Common myeloid progenitor, CD34-positive (primary cell): ENCODE results near the gene GALNT2.

ENCODE experiments used
- CTCF ChIA-PET: fragments of 350-600 bp; sonication (Branson Sonifier 250); formaldehyde crosslinking; loops from one replicate; lab custom pipeline; 2021; ENCODE audit warnings: antibody characterized with exemption; lab: Charles Lee
- POLR2A ChIA-PET: fragments of 350-600 bp; sonication (Branson Sonifier 250); formaldehyde crosslinking; loops from one replicate; lab custom pipeline; 2021; ENCODE audit warnings: antibody characterized with exemption; lab: Charles Lee
- DNase-seq, 3 donors: peaks; one replicate each; pipeline versions ENCODE4 v3.0.0 to v3.0.0-alpha.2; 2013
- H3K27ac ChIP-seq, 2 experiments: 1 replicate in 1 of 2; 2 replicates in 1 of 2; pipeline ENCODE4 v1.7.0; 2013; ENCODE audit warnings: inconsistent platforms in 2 of 2, low read length in 2 of 2, mild to moderate bottlenecking in 2 of 2, low read depth in 1 of 2, moderate library complexity in 1 of 2; ENCODE audit not compliant: severe bottlenecking in 2 of 2, insufficient read depth in 1 of 2, poor library complexity in 1 of 2
- H3K27me3 ChIP-seq, 5 experiments: replicated peaks in 2 of 5; 1 replicate in 3 of 5; 2 replicates in 2 of 5; pipeline versions ENCODE4 v1.6.1 to v1.7.0; 2013; ENCODE audit warnings: low read length in 4 of 5, mild to moderate bottlenecking in 2 of 5, moderate library complexity in 2 of 5, inconsistent platforms in 1 of 5; ENCODE audit not compliant: insufficient read depth in 5 of 5, control insufficient read depth in 4 of 5
- H3K36me3 ChIP-seq, 4 experiments: 1 replicate in 2 of 4; 2 replicates in 2 of 4; pipeline versions ENCODE4 v1.6.1 to v1.7.0; 2013; ENCODE audit warnings: low read length in 3 of 4, control low read depth in 1 of 4, mild to moderate bottlenecking in 1 of 4; ENCODE audit not compliant: control insufficient read depth in 4 of 4, insufficient read depth in 4 of 4
- H3K4me1 ChIP-seq, 4 experiments: 1 replicate in 3 of 4; 2 replicates in 1 of 4; pipeline versions ENCODE4 v1.6.1 to v1.7.1; 2013; ENCODE audit warnings: low read length in 3 of 4, mild to moderate bottlenecking in 3 of 4, control low read depth in 1 of 4, inconsistent platforms in 1 of 4, moderate library complexity in 1 of 4; ENCODE audit not compliant: control insufficient read depth in 4 of 4, insufficient read depth in 4 of 4; ENCODE audit errors: control extremely low read depth in 1 of 4
- H3K4me3 ChIP-seq, 7 experiments: 1 replicate in 4 of 7; 2 replicates in 3 of 7; pipeline versions ENCODE4 v1.5.1 to v1.7.0; 2013; ENCODE audit warnings: mild to moderate bottlenecking in 7 of 7, low read length in 6 of 7, moderate library complexity in 6 of 7, inconsistent platforms in 2 of 7, low read depth in 2 of 7, control low read depth in 1 of 7; ENCODE audit not compliant: insufficient read depth in 4 of 7, control insufficient read depth in 1 of 7; ENCODE audit errors: extremely low read depth in 1 of 7
- H3K9me3 ChIP-seq, 5 experiments: 1 replicate in 4 of 5; 2 replicates in 1 of 5; pipeline versions ENCODE4 v1.6.1 to v1.7.1; 2013; ENCODE audit warnings: low read length in 4 of 5, mild to moderate bottlenecking in 2 of 5, inconsistent platforms in 1 of 5, low read depth in 1 of 5, moderate library complexity in 1 of 5; ENCODE audit not compliant: control insufficient read depth in 4 of 5, insufficient read depth in 2 of 5; ENCODE audit errors: control extremely low read depth in 1 of 5
- WGBS: methylation state at CpG from one replicate; pipeline ENCODE4 v1.1.5; 2013; ENCODE audit not compliant: insufficient coverage; 5-methylcytosine and 5-hydroxymethylcytosine counted together

GALNT2 gene

DNA sequence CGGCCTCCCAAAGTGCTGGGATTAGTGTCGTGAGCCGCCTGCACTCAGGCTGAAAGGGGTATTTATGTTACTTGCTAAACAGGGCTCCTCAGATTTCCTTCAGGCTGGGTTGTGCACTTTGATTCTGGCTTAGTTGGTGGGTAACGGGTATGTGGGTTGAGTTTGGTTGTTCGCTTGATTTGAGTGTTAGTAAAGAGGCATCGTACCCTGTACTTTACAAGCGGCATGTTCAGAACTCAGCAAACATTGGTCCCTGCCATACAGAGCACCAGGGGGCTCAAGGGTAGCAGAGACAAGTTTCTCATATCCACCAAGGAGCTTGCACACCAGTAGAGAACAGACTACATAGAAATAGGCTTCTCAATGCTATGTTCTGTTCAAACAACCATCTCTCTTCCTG, 211.3 kb downstream of the GALNT2 start:
- ChIA-PET POLR2A (no interaction called here), CTCF (interaction anchor here (1.2 to 3.0 kb wide), 4 partner anchors 24 to 133 kb away, joined by 3 to 10 read pairs (median 4); no protein-coding TSS in a partner anchor)
- Histone ChIP-seq H3K27me3 (no peaks in the 10 kb centered on the region), H3K27ac (no peak overlapping the region), H3K4me3 (no peak overlapping the region), H3K9me3 (no peaks in the 10 kb centered on the region), H3K36me3 (peaks cover 0 to 45% (median 11%) of the 10 kb centered on the region in 4 experiments), H3K4me1 (peaks cover 20 to 87% (median 74%) of the 10 kb centered on the region in 4 experiments)
- DNase-seq = no peak
- 93% methylated on average over 6 of the region's 7 CpGs for WGBS

DNA sequence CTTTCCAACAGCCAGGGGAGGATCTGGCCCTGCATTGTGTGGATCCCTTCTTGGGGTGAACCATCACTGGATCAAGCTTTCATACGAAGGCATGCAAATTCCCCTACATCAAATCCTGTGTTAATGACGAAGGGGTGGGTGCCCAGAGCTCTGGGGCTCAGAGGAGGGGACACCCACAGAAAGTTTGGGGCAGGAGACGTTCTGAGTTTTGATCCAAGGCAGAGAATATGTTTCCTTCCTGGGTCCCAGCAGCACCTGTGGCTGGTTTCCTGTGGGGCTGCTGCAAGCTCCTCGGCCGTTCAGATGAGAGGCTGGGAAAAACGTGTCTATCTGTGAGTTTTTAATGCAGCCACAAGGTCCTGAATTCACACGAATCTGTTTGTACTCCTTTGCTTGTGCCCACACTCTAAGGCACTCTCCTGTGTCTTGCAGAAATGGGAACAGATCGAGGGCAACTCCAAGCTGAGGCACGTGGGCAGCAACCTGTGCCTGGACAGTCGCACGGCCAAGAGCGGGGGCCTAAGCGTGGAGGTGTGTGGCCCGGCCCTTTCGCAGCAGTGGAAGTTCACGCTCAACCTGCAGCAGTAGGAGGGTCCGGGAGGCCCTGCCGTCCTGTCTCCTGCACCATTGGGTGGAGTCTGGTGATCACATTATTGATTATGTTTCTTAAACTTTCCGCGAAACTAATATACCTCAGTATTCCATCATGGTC, 212.0 kb downstream of the GALNT2 start:
- ChIA-PET POLR2A (no interaction called here), CTCF (interaction anchor here (0.7 to 3.0 kb wide), 6 partner anchors 17 to 133 kb away, joined by 3 to 10 read pairs (median 3); no protein-coding TSS in a partner anchor)
- peaks cover 14 to 81% (median 67%) of the 10 kb centered on the region in 4 experiments for H3K4me1 ChIP-seq
- H3K4me3 ChIP-seq = no peak overlapping the region
- H3K36me3 ChIP-seq = peaks cover 0 to 49% (median 11%) of the 10 kb centered on the region in 4 experiments
- no peaks in the 10 kb centered on the region for H3K27me3 ChIP-seq
- H3K9me3 ChIP-seq = no peaks in the 10 kb centered on the region
- 59% methylated on average over 13 of the region's 20 CpGs for WGBS
- H3K27ac ChIP-seq = peak overlapping the region in 1 of 2 experiments; percentile 52
- no peak for DNase-seq

DNA sequence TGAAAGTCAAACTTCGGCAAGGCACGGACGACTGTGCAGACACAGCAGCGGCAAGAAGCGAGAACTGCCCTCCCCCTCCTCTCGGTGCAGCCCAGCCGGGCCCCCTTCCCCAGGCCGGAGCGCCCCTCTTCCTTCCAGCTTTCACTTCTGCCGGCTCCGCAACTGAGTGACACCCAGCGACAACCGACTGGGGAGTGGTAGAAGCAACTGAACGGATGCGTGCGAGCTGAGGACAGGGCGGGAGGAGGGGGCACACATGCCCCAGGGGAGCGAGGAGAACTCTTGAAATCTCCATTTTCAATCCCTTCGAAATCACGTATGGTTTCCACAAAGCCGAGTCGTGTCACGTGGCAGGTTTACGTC, 212.5 kb downstream of the GALNT2 start:
- ChIA-PET CTCF (interaction anchor here (0.7 to 3.0 kb wide), 11 partner anchors 8 to 618 kb away, joined by 3 to 10 read pairs (median 3); no protein-coding TSS in a partner anchor), POLR2A (no interaction called here)
- DNase-seq = peak in 1 of 3 donors; percentile 47
- Histone ChIP-seq H3K27ac (no peak overlapping the region), H3K4me3 (no peak overlapping the region), H3K9me3 (no peaks in the 10 kb centered on the region), H3K4me1 (peaks cover 12 to 75% (median 62%) of the 10 kb centered on the region in 4 experiments), H3K27me3 (no peaks in the 10 kb centered on the region), H3K36me3 (peaks cover 0 to 49% (median 11%) of the 10 kb centered on the region in 4 experiments)
- WGBS = 80% methylated on average over 22 of the region's 24 CpGs

DNA sequence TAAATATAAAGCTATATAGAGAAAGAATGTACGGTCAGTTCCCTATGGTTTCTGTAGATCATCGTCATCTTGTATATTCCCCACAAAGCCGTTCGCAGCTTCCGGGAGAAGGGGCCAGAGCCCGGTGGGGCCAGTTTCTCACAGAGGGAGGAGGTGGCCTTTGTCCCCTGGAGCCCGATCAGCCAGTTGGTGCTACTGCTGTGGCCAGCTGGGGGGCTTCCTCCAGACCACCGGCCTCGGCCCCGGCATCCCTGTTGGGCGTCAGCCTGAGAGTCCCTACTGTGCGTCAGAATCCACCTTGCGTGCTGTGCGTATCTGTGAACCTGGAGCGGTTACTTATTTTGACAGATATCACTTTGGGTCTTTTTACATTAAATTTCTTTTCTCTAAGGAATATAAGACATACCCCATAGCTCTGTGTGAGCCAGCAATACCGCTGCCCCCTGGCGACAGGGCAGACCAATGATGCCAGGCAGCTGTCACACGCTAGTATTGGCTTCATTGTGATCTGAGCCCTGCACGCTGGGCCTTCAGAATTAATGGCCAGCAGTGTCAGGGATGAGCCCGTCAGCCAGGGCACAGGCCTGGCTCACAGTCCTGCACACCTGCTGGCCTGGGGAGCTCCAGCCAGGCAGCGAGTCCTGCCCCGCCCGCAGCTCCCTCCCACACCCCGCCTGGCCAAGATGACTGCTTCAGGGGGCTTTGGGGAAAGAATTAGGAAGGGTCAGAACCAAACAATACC, 213.2 kb downstream of the GALNT2 start:
- ChIA-PET POLR2A (no interaction called here), CTCF (interaction anchor here (0.7 to 3.0 kb wide), 9 partner anchors 9 to 619 kb away, joined by 3 to 10 read pairs (median 4); no protein-coding TSS in a partner anchor)
- H3K4me3 ChIP-seq = no peak overlapping the region
- peak overlapping the region in 1 of 2 experiments; percentile 58 for H3K27ac ChIP-seq
- peaks cover 11 to 70% (median 62%) of the 10 kb centered on the region in 4 experiments for H3K4me1 ChIP-seq
- no peaks in the 10 kb centered on the region for H3K9me3 ChIP-seq
- WGBS = 92% methylated on average over 23 of the region's 24 CpGs
- H3K27me3 ChIP-seq = no peaks in the 10 kb centered on the region
- peak; percentile 29 to 62 (median 54) for DNase-seq
- H3K36me3 ChIP-seq = peaks cover 0 to 49% (median 11%) of the 10 kb centered on the region in 4 experiments

DNA sequence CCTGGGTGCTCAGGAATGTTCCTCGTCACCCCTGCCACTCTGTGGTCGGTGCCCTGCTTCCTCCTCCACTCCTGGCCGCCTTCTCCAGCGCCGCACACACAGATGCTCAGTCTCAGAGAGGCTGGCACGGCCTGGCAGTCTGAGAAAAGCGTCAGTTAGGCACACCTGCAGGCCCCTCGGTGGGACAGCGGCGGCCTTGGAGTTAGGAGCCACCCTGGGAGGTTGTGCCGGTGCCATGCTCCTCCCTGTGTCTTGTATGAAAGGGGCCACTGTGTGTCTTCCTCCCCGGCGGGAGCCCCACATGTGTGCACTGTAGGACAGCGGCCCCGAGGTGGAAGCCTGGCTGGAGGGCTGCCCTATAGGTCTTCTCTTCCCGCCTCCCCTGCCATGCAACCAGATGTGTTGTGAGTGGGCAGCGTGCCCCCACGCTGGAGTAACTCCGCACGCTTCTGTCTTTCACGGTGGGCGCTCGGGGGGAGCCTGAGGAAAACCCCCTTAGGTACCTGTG, 213.9 kb downstream of the GALNT2 start:
- CTCF ChIA-PET = interaction anchor here (0.8 to 3.0 kb wide), 8 partner anchors 8 to 620 kb away, joined by 3 to 10 read pairs (median 5); no protein-coding TSS in a partner anchor
- 61% methylated on average over 17 of the region's 23 CpGs for WGBS
- H3K4me1 ChIP-seq = peaks cover 11 to 68% (median 61%) of the 10 kb centered on the region in 4 experiments

DNA sequence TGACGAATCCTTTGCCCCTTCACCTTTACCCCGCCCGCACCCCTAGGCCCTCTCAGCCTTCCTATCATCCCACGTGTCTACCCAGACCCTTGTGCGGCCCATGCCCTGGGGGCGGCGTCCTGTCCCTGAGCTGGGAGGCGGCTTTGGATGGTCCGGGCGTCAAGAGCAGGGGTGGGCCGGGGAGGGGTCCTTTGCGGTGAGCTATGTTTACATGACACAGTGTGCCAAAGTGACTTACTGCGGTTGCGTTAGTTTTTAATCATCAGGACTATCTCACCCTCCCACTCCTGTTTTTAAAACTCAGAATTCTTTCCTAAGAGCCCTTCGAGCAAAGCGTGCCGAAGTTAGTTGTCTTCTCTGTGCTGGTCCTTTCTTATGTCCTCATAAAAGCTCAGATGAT, 214.5 kb downstream of the GALNT2 start:
- CTCF ChIA-PET = interaction anchor here (0.8 to 2.2 kb wide), 5 partner anchors 10 to 34 kb away, joined by 3 to 8 read pairs (median 4); no protein-coding TSS in a partner anchor

More for the DNA sequence above, 213.9 kb downstream of the GALNT2 start:
- peak overlapping the region in 1 of 7 experiments; percentile 23 for H3K4me3 ChIP-seq
- POLR2A ChIA-PET = interaction anchor here (1.3 kb wide), 1 partner anchor 10 kb away, joined by 3 read pairs; no protein-coding TSS in a partner anchor
- H3K9me3 ChIP-seq = no peaks in the 10 kb centered on the region
- peak overlapping the region in 1 of 2 experiments; percentile 58 for H3K27ac ChIP-seq
- DNase-seq = peak in 2 of 3 donors; percentile 42 to 62
- no peaks in the 10 kb centered on the region for H3K27me3 ChIP-seq
- peaks cover 0 to 49% (median 11%) of the 10 kb centered on the region in 4 experiments for H3K36me3 ChIP-seq

More for the DNA sequence above, 214.5 kb downstream of the GALNT2 start:
- no peaks in the 10 kb centered on the region for H3K27me3 ChIP-seq
- H3K4me3 ChIP-seq = no peak overlapping the region
- H3K36me3 ChIP-seq = peaks cover 0 to 43% (median 10%) of the 10 kb centered on the region in 4 experiments
- no peak for DNase-seq
- POLR2A ChIA-PET = interaction anchor here (1.3 kb wide), 1 partner anchor 11 kb away, joined by 3 read pairs; no protein-coding TSS in a partner anchor
- peak overlapping the region in 1 of 2 experiments; percentile 58 for H3K27ac ChIP-seq
- H3K4me1 ChIP-seq = peaks cover 11 to 62% (median 56%) of the 10 kb centered on the region in 4 experiments
- H3K9me3 ChIP-seq = no peaks in the 10 kb centered on the region
- WGBS = 85% methylated on average over 14 of the region's 17 CpGs
